ENCODE data around the gene AGMO.

Gene AGMO

GRCh38 chr7:15396210-15397158 lies 165.3 kb downstream of the AGMO start:
- Histone ChIP-seq H3K27me3 (ENCODE audit: low read depth, low read length) (no peaks in the 10 kb centered on the region), H3K4me1 (ENCODE audit: control insufficient read depth in 1 of 2, insufficient read depth in 2 of 2, low read length in 2 of 2) (no peaks in the 10 kb centered on the region), H3K9me3 (ENCODE audit: control insufficient read depth in 1 of 2, low read length in 2 of 2) (no peaks in the 10 kb centered on the region), H3K4me3 (ENCODE audit: low read depth in 1 of 2, low read length in 2 of 2) (no peak overlapping the region), H3K27ac (ENCODE audit: low read length) (no peak overlapping the region), H3K36me3 (ENCODE audit: control insufficient read depth in 1 of 2, insufficient read depth in 2 of 2, low read length in 2 of 2) (no peaks in the 10 kb centered on the region)

- H3K4me3 ChIP-seq (ENCODE audit: low read depth in 1 of 2, low read length in 2 of 2): no peak overlapping the region
- H3K4me1 ChIP-seq (ENCODE audit: control insufficient read depth in 1 of 2, insufficient read depth in 2 of 2, low read length in 2 of 2): no peaks in the 10 kb centered on the region
- H3K27ac ChIP-seq (ENCODE audit: low read length): no peak overlapping the region
- H3K36me3 ChIP-seq (ENCODE audit: control insufficient read depth in 1 of 2, insufficient read depth in 2 of 2, low read length in 2 of 2): no peaks in the 10 kb centered on the region
- no peaks in the 10 kb centered on the region for H3K27me3 ChIP-seq (ENCODE audit: low read depth, low read length)
- H3K9me3 ChIP-seq (ENCODE audit: control insufficient read depth in 1 of 2, low read length in 2 of 2): no peaks in the 10 kb centered on the region
Measured at GRCh38 chr7:15389073-15389472, 172.7 kb downstream of the AGMO start.

- Histone ChIP-seq H3K4me3 (ENCODE audit: low read depth in 1 of 2, low read length in 2 of 2) (no peak overlapping the region), H3K36me3 (ENCODE audit: control insufficient read depth in 1 of 2, insufficient read depth in 2 of 2, low read length in 2 of 2) (no peaks in the 10 kb centered on the region), H3K4me1 (ENCODE audit: control insufficient read depth in 1 of 2, insufficient read depth in 2 of 2, low read length in 2 of 2) (no peaks in the 10 kb centered on the region), H3K27me3 (ENCODE audit: low read depth, low read length) (no peaks in the 10 kb centered on the region), H3K9me3 (ENCODE audit: control insufficient read depth in 1 of 2, low read length in 2 of 2) (no peaks in the 10 kb centered on the region), H3K27ac (ENCODE audit: low read length) (no peak overlapping the region)
Measured at GRCh38 chr7:15378494-15379145, 183.2 kb downstream of the AGMO start.

- no peaks in the 10 kb centered on the region for H3K9me3 ChIP-seq (ENCODE audit: control insufficient read depth in 1 of 2, low read length in 2 of 2)
- no peak overlapping the region for H3K27ac ChIP-seq (ENCODE audit: low read length)
- no peaks in the 10 kb centered on the region for H3K4me1 ChIP-seq (ENCODE audit: control insufficient read depth in 1 of 2, insufficient read depth in 2 of 2, low read length in 2 of 2)
- H3K4me3 ChIP-seq (ENCODE audit: low read depth in 1 of 2, low read length in 2 of 2): no peak overlapping the region
- no peaks in the 10 kb centered on the region for H3K27me3 ChIP-seq (ENCODE audit: low read depth, low read length)
- no peaks in the 10 kb centered on the region for H3K36me3 ChIP-seq (ENCODE audit: control insufficient read depth in 1 of 2, insufficient read depth in 2 of 2, low read length in 2 of 2)
Measured at GRCh38 chr7:15376600-15376999, 185.2 kb downstream of the AGMO start.

DNA sequence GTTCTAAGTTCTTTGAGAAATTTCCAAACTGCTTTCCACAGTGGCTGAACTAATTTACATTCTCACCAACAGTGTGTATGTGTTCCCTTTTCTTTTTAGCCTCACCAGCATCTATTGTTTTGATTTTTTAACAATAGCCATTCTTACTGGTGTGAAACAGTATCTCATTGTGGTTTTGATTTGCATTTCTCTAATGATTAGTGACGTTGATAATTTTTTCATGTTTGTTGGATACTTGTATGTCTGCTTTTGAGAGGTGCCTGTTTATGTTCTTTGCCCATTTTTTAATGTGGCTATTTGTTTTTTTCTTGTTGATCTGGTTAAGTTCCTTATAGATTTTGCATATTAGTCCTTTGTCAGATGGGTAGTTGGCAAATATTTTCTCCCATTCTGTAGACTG lies 191.4 kb downstream of the AGMO start:
- no peaks in the 10 kb centered on the region for H3K4me1 ChIP-seq (ENCODE audit: control insufficient read depth in 1 of 2, insufficient read depth in 2 of 2, low read length in 2 of 2)
- H3K36me3 ChIP-seq (ENCODE audit: control insufficient read depth in 1 of 2, insufficient read depth in 2 of 2, low read length in 2 of 2): no peaks in the 10 kb centered on the region
- no peaks in the 10 kb centered on the region for H3K9me3 ChIP-seq (ENCODE audit: control insufficient read depth in 1 of 2, low read length in 2 of 2)
- H3K27ac ChIP-seq (ENCODE audit: low read length): no peak overlapping the region
- H3K27me3 ChIP-seq (ENCODE audit: low read depth, low read length): no peaks in the 10 kb centered on the region
- no peak overlapping the region for H3K4me3 ChIP-seq (ENCODE audit: low read depth in 1 of 2, low read length in 2 of 2)

- Histone ChIP-seq H3K4me1 (ENCODE audit: control insufficient read depth in 1 of 2, insufficient read depth in 2 of 2, low read length in 2 of 2) (no peaks in the 10 kb centered on the region), H3K36me3 (ENCODE audit: control insufficient read depth in 1 of 2, insufficient read depth in 2 of 2, low read length in 2 of 2) (no peaks in the 10 kb centered on the region), H3K27ac (ENCODE audit: low read length) (no peak overlapping the region), H3K9me3 (ENCODE audit: control insufficient read depth in 1 of 2, low read length in 2 of 2) (no peaks in the 10 kb centered on the region), H3K4me3 (ENCODE audit: low read depth in 1 of 2, low read length in 2 of 2) (no peak overlapping the region), H3K27me3 (ENCODE audit: low read depth, low read length) (no peaks in the 10 kb centered on the region)
Measured at GRCh38 chr7:15368653-15369052, 193.2 kb downstream of the AGMO start.

DNA sequence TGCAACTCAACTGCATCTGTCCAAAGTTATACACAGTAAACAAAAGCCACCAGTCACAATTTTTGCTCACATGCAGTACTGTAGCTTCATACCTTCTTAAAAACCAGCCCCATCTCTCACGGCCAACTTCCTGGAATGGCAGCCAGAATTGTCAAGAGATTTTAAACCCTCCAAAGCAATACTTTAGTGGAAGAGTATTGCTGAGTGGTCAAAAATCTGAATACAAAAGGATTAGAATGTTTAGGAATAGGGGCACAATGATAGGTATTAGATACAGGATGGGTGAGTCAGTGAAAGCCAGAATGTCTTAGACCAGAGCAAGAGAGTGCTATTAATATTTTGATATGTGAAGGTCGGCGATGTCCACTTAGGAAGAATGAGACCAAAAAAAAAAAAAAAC lies 193.9 kb downstream of the AGMO start:
- H3K9me3 ChIP-seq (ENCODE audit: control insufficient read depth in 1 of 2, low read length in 2 of 2): no peaks in the 10 kb centered on the region
- no peak overlapping the region for H3K4me3 ChIP-seq (ENCODE audit: low read depth in 1 of 2, low read length in 2 of 2)
- no peaks in the 10 kb centered on the region for H3K27me3 ChIP-seq (ENCODE audit: low read depth, low read length)
- no peaks in the 10 kb centered on the region for H3K36me3 ChIP-seq (ENCODE audit: control insufficient read depth in 1 of 2, insufficient read depth in 2 of 2, low read length in 2 of 2)
- no peaks in the 10 kb centered on the region for H3K4me1 ChIP-seq (ENCODE audit: control insufficient read depth in 1 of 2, insufficient read depth in 2 of 2, low read length in 2 of 2)
- H3K27ac ChIP-seq (ENCODE audit: low read length): no peak overlapping the region

- H3K36me3 ChIP-seq (ENCODE audit: control insufficient read depth in 1 of 2, insufficient read depth in 2 of 2, low read length in 2 of 2): no peaks in the 10 kb centered on the region
- no peaks in the 10 kb centered on the region for H3K27me3 ChIP-seq (ENCODE audit: low read depth, low read length)
- no peak overlapping the region for H3K27ac ChIP-seq (ENCODE audit: low read length)
- H3K9me3 ChIP-seq (ENCODE audit: control insufficient read depth in 1 of 2, low read length in 2 of 2): no peaks in the 10 kb centered on the region
- H3K4me1 ChIP-seq (ENCODE audit: control insufficient read depth in 1 of 2, insufficient read depth in 2 of 2, low read length in 2 of 2): no peaks in the 10 kb centered on the region
- no peak overlapping the region for H3K4me3 ChIP-seq (ENCODE audit: low read depth in 1 of 2, low read length in 2 of 2)
Measured at GRCh38 chr7:15358112-15358511, 203.7 kb downstream of the AGMO start.

DNA sequence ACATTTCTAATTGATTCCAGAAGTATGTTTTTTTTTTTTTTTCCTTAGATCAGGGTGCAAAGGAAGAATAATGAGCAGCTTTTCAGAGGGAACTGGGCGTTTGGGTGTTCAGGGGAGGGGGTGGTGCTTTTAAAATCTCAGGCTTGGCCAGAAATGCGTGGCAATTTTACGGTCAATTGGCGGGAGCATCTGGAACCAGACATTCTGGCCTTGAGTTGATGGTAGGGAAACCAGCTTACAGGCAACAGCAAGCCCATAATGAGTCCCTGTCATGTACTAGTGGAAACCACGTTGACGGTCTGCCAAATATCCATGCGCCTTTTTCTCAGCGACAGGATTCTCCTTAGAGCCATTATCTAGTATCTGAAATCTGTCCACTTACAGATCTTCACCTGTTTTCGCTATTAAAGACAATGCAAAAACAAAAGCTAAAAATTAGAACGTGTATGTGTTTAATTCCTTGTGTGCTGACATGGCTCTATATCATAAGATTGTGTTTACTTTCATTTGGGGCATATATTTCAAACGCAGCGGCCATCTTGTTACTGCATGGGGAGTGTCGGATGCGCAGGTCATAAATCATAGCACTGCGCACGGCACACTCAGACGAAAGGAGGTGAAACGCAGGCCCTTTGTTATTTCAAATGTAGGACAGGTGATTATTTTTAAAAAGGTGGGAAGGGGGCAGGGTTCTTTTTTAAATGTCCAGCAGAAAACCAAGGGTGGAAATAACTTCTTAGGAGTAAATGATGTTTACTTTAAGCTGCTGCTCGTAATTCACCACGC lies 209.2 kb downstream of the AGMO start:
- H3K9me3 ChIP-seq (ENCODE audit: control insufficient read depth in 1 of 2, low read length in 2 of 2): no peaks in the 10 kb centered on the region
- H3K4me1 ChIP-seq (ENCODE audit: control insufficient read depth in 1 of 2, insufficient read depth in 2 of 2, low read length in 2 of 2): no peaks in the 10 kb centered on the region
- no peaks in the 10 kb centered on the region for H3K36me3 ChIP-seq (ENCODE audit: control insufficient read depth in 1 of 2, insufficient read depth in 2 of 2, low read length in 2 of 2)
- no peak overlapping the region for H3K4me3 ChIP-seq (ENCODE audit: low read depth in 1 of 2, low read length in 2 of 2)
- no peak overlapping the region for H3K27ac ChIP-seq (ENCODE audit: low read length)
- H3K27me3 ChIP-seq (ENCODE audit: low read depth, low read length): no peaks in the 10 kb centered on the region

- Histone ChIP-seq H3K9me3 (ENCODE audit: control insufficient read depth in 1 of 2, low read length in 2 of 2) (no peaks in the 10 kb centered on the region), H3K4me3 (ENCODE audit: low read depth in 1 of 2, low read length in 2 of 2) (no peak overlapping the region), H3K4me1 (ENCODE audit: control insufficient read depth in 1 of 2, insufficient read depth in 2 of 2, low read length in 2 of 2) (no peaks in the 10 kb centered on the region), H3K27me3 (ENCODE audit: low read depth, low read length) (no peaks in the 10 kb centered on the region), H3K27ac (ENCODE audit: low read length) (no peak overlapping the region), H3K36me3 (ENCODE audit: control insufficient read depth in 1 of 2, insufficient read depth in 2 of 2, low read length in 2 of 2) (no peaks in the 10 kb centered on the region)
Measured at GRCh38 chr7:15345216-15345615, 216.6 kb downstream of the AGMO start.

DNA sequence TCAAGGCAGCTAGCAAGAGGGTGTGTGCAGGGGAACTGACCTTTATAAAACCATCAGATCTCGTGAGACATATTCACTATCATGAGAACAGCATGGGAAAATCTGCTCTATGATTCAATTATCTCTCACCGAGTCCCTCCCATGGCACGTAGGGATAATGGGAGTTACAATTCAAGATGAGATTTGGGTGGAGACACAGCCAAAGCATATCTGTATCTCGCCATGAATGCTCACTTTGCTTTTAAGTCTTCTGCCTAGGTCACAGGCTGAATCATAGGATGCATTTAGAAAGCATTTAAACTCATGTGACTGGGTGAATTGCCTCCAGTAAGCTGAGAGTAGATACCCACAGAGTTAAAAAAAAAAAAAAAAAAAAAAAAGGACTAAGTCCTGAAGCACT lies 220.0 kb downstream of the AGMO start:
- Histone ChIP-seq H3K27me3 (ENCODE audit: low read depth, low read length) (no peaks in the 10 kb centered on the region), H3K4me3 (ENCODE audit: low read depth in 1 of 2, low read length in 2 of 2) (no peak overlapping the region), H3K36me3 (ENCODE audit: control insufficient read depth in 1 of 2, insufficient read depth in 2 of 2, low read length in 2 of 2) (no peaks in the 10 kb centered on the region), H3K9me3 (ENCODE audit: control insufficient read depth in 1 of 2, low read length in 2 of 2) (peaks cover 0 to 8% of the 10 kb centered on the region in 2 donors), H3K4me1 (ENCODE audit: control insufficient read depth in 1 of 2, insufficient read depth in 2 of 2, low read length in 2 of 2) (no peaks in the 10 kb centered on the region), H3K27ac (ENCODE audit: low read length) (no peak overlapping the region)
